ENCODE results near the gene SNF8.

The SNF8 gene

DNA sequence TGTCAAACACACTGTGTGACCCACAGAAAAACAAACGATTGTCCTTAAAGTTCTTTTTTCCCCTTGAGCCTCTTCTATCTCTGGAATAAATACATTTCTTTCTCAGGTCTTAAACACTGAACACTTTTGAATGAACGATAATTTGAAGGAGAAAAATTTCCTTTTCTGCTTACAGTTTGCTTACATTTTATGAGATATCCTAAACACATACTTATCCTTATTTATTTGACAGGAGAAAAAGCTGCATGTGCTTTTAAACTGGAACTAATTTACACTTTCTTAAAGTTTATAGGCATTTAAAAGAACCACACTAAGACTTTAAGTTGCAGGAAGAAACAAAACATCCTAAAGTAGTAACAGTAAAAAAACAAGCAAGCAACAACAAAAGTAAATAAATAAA is 47.8 kb upstream of the SNF8 start:
- Histone ChIP-seq H2AFZ (ENCODE audit: low read length) (no peak overlapping the region), H3K4me1 (ENCODE audit: insufficient read depth, low read length, severe bottlenecking) (peaks cover 7% of the 10 kb centered on the region), H3F3A (ENCODE audit: insufficient read depth, low read length) (no peaks in the 10 kb centered on the region), H3K27ac (ENCODE audit: low read depth, low read length, poor library complexity, severe bottlenecking) (no peak overlapping the region), H3K79me2 (ENCODE audit: insufficient read depth, low read length) (no peaks in the 10 kb centered on the region), H3K27me3 (ENCODE audit: insufficient read depth, low read length) (no peaks in the 10 kb centered on the region), H3K36me3 (ENCODE audit: insufficient read depth, low read length) (no peaks in the 10 kb centered on the region), H3K4me3 (ENCODE audit: low read depth, low read length, poor library complexity, severe bottlenecking) (no peak overlapping the region), H3K9me3 (ENCODE audit: low read length) (no peaks in the 10 kb centered on the region), H3K9me2 (ENCODE audit: low read depth, low read length) (no peaks in the 10 kb centered on the region; the same call in 1 of the 2 replicates), H3K9ac (ENCODE audit: low read length) (no peak overlapping the region), H3K4me2 (ENCODE audit: low read length) (no peak overlapping the region), H4K20me1 (ENCODE audit: insufficient read depth, low read length) (no peaks in the 10 kb centered on the region)
- TF ChIP-seq EZH2 (IDR thresholded peaks at IDR 0.05; ENCODE audit: borderline replicate concordance, low read length), result no peak
- TF ChIP-seq, protein P1, sequence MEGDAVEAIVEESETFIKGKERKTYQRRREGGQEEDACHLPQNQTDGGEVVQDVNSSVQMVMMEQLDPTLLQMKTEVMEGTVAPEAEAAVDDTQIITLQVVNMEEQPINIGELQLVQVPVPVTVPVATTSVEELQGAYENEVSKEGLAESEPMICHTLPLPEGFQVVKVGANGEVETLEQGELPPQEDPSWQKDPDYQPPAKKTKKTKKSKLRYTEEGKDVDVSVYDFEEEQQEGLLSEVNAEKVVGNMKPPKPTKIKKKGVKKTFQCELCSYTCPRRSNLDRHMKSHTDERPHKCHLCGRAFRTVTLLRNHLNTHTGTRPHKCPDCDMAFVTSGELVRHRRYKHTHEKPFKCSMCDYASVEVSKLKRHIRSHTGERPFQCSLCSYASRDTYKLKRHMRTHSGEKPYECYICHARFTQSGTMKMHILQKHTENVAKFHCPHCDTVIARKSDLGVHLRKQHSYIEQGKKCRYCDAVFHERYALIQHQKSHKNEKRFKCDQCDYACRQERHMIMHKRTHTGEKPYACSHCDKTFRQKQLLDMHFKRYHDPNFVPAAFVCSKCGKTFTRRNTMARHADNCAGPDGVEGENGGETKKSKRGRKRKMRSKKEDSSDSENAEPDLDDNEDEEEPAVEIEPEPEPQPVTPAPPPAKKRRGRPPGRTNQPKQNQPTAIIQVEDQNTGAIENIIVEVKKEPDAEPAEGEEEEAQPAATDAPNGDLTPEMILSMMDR (IDR thresholded peaks at IDR 0.05; ENCODE audit: low read length), result no peak

DNA sequence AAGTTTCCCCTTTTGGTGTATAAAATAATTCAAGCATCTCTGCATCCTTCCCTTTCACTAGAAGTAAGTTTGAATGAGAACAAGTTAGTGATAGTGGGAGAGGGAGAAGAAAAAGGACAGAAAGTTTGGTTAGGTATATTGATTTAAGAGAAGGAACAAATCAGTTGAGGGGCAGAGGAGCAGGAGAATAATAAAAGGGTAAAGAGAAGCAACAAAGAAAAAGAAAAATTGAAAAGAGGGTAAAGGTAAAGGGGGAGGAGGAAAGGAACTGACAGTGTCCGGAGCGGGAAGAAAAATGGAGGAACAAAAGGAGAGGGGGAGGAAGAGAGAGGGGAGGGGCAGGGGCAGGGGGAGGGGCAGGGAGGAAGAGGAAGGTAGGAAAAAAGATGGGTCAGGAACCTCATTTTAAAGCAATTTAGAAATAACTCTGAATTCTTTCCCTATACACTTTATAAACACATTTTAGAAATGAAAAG is 46.3 kb upstream of the SNF8 start:
- H2AFZ ChIP-seq (ENCODE audit: low read length), result no peak overlapping the region
- TF ChIP-seq EZH2 (IDR thresholded peaks at IDR 0.05; ENCODE audit: borderline replicate concordance, low read length), result no peak
- TF ChIP-seq, protein P1 (IDR thresholded peaks at IDR 0.05; ENCODE audit: low read length), result no peak
- H3K27ac ChIP-seq (ENCODE audit: low read depth, low read length, poor library complexity, severe bottlenecking), result no peak overlapping the region
- H3K4me2 ChIP-seq (ENCODE audit: low read length), result no peak overlapping the region
- H3K4me1 ChIP-seq (ENCODE audit: insufficient read depth, low read length, severe bottlenecking), result peaks cover 7% of the 10 kb centered on the region
- H4K20me1 ChIP-seq (ENCODE audit: insufficient read depth, low read length), result no peaks in the 10 kb centered on the region
- no peaks in the 10 kb centered on the region for H3F3A ChIP-seq (ENCODE audit: insufficient read depth, low read length)
- no peaks in the 10 kb centered on the region for H3K9me3 ChIP-seq (ENCODE audit: low read length)
- no peak overlapping the region for H3K9ac ChIP-seq (ENCODE audit: low read length)
- no peaks in the 10 kb centered on the region; the same call in 1 of the 2 replicates for H3K9me2 ChIP-seq (ENCODE audit: low read depth, low read length)
- no peak overlapping the region for H3K4me3 ChIP-seq (ENCODE audit: low read depth, low read length, poor library complexity, severe bottlenecking)
- H3K27me3 ChIP-seq (ENCODE audit: insufficient read depth, low read length), result no peaks in the 10 kb centered on the region
- no peaks in the 10 kb centered on the region for H3K79me2 ChIP-seq (ENCODE audit: insufficient read depth, low read length)
- no peaks in the 10 kb centered on the region for H3K36me3 ChIP-seq (ENCODE audit: insufficient read depth, low read length)

DNA sequence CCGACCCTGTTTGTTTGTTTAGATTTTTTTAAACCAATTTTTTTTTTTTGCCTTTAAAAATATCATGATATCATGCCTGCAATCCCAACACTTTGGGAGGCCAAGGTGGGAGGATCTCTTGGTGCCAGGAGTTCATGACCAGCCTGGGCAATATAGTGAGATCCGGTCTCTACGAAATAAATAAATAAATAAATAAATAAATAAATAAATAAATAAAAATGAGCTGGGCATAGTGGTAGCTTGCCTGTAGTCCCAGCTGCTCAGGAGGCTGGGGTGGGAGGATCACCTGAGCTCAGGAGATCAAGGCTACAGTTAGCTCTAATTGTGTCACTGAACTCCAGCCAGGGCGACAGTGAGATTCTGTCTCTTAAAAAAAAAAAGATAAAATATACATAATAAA is 44.5 kb upstream of the SNF8 start:
- no peaks in the 10 kb centered on the region for H3K27me3 ChIP-seq (ENCODE audit: insufficient read depth, low read length)
- H3K4me1 ChIP-seq (ENCODE audit: insufficient read depth, low read length, severe bottlenecking), result no peaks in the 10 kb centered on the region
- no peaks in the 10 kb centered on the region for H3K79me2 ChIP-seq (ENCODE audit: insufficient read depth, low read length)
- no peak overlapping the region for H3K9ac ChIP-seq (ENCODE audit: low read length)
- no peaks in the 10 kb centered on the region for H3K9me3 ChIP-seq (ENCODE audit: low read length)
- no peak overlapping the region for H2AFZ ChIP-seq (ENCODE audit: low read length)
- H3F3A ChIP-seq (ENCODE audit: insufficient read depth, low read length), result no peaks in the 10 kb centered on the region
- H4K20me1 ChIP-seq (ENCODE audit: insufficient read depth, low read length), result no peaks in the 10 kb centered on the region
- no peak overlapping the region for H3K4me3 ChIP-seq (ENCODE audit: low read depth, low read length, poor library complexity, severe bottlenecking)
- H3K27ac ChIP-seq (ENCODE audit: low read depth, low read length, poor library complexity, severe bottlenecking), result no peak overlapping the region
- no peak overlapping the region for H3K4me2 ChIP-seq (ENCODE audit: low read length)
- no peak for TF ChIP-seq EZH2 (IDR thresholded peaks at IDR 0.05; ENCODE audit: borderline replicate concordance, low read length)
- TF ChIP-seq, protein P1 (IDR thresholded peaks at IDR 0.05; ENCODE audit: low read length), result no peak
- no peaks in the 10 kb centered on the region; the same call in 1 of the 2 replicates for H3K9me2 ChIP-seq (ENCODE audit: low read depth, low read length)
- no peaks in the 10 kb centered on the region for H3K36me3 ChIP-seq (ENCODE audit: insufficient read depth, low read length)

Data from OCI-LY1 (cell line).